Mesodermal cell (in vitro differentiated cells): ENCODE data around the gene BTBD3.

Experiments used
- H3K27ac ChIP-seq: 2 replicates; pipeline ENCODE4 v1.7.0; 2013; ENCODE audit warnings: mild to moderate bottlenecking, low read depth, low read length, moderate library complexity; ENCODE audit not compliant: severe bottlenecking
- H3K36me3 ChIP-seq: 2 replicates; pipeline ENCODE4 v1.7.1; 2013; ENCODE audit warnings: mild to moderate bottlenecking, low read length, moderate library complexity; ENCODE audit not compliant: control insufficient read depth, insufficient read depth
- H3K4me1 ChIP-seq: one replicate; pipeline ENCODE4 v1.7.1; 2013; ENCODE audit warnings: mild to moderate bottlenecking, low read length; ENCODE audit not compliant: insufficient read depth, control insufficient read depth, poor library complexity, severe bottlenecking
- H3K4me3 ChIP-seq: 2 replicates; pipeline ENCODE4 v1.7.0; 2013; ENCODE audit warnings: low read length, control low read depth, mild to moderate bottlenecking; ENCODE audit not compliant: insufficient read depth, poor library complexity, severe bottlenecking; ENCODE audit errors: extremely low read depth
- H3K9me3 ChIP-seq: 2 replicates; pipeline ENCODE4 v1.7.1; 2013; ENCODE audit warnings: mild to moderate bottlenecking, low read length, moderate library complexity; ENCODE audit not compliant: control insufficient read depth
- WGBS, 2 experiments: methylation state at CpG; one replicate each; pipeline ENCODE4 v1.1.5; 2013; ENCODE audit warnings: missing lambda C conversion rate in 2 of 2; ENCODE audit not compliant: insufficient coverage in 2 of 2; 5-methylcytosine and 5-hydroxymethylcytosine counted together

Gene BTBD3

GRCh38 chr20:11965602-11966001 is 47.9 kb downstream of the BTBD3 start:
- Histone ChIP-seq H3K4me1 (no peaks in the 10 kb centered on the region), H3K36me3 (no peaks in the 10 kb centered on the region), H3K9me3 (no peaks in the 10 kb centered on the region), H3K27ac (no peak overlapping the region), H3K4me3 (no peak overlapping the region)
- WGBS, 2 experiments = no CpG with 5 or more reads among the region's 1 CpG

DNA sequence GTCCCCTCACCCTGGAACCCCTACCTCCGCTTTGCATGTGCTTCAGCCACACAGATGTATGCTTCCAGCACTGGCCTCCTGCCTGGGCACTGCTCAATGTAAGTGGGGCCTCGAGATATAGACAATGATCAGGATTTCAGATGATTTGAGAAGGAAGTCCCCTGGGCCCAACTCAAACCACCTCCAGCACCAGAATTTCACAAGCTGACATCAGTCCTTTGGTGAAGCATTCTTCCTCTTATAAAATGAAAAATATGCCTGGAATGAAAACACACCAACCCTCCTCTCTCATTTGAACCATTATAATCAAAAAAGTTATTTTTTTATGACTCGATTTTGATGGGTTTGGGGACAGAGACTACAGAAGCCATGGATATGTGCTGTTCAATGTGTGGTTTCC is 48.5 kb downstream of the BTBD3 start:
- no peaks in the 10 kb centered on the region for H3K4me1 ChIP-seq
- 83% methylated on average over 1 of the region's 3 CpGs; no CpG with 5 or more reads in 1 of the 2 experiments for WGBS, 2 experiments
- no peak overlapping the region for H3K27ac ChIP-seq
- H3K9me3 ChIP-seq = no peaks in the 10 kb centered on the region
- no peak overlapping the region for H3K4me3 ChIP-seq
- no peaks in the 10 kb centered on the region for H3K36me3 ChIP-seq

DNA sequence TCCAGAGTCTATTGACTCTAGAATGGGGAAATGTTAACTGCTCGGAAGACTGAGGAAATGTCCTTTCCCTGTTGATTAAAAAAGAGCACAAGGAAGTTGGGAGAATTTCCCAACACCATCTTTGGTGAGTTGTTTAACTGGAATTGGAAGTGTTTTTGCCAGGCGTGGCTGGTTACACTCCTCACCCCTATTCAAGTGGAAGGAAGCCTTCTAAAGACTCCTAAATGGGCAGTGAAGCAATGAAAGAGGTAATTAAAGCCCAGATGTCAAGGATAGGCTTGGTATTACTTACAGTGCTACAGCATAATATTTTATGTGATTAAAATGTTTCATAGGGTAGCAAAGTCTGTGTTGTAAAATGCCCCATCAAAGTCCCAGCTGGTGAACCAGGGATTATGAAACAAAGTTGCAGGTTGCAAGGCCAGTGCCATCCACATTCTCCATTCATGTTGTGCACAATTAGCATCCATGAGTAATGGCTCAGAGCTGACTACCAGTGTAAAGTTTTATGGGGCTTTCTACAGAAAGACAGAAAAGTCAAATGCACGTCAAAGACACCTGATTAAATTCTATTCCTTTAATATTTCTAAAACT is 52.6 kb downstream of the BTBD3 start:
- no peaks in the 10 kb centered on the region for H3K9me3 ChIP-seq
- H3K4me3 ChIP-seq = no peak overlapping the region
- no peaks in the 10 kb centered on the region for H3K36me3 ChIP-seq
- H3K27ac ChIP-seq = no peak overlapping the region
- no peaks in the 10 kb centered on the region for H3K4me1 ChIP-seq
- 93 to 100% methylated on average over 1 to 2 of the region's 3 CpGs for WGBS, 2 experiments

DNA sequence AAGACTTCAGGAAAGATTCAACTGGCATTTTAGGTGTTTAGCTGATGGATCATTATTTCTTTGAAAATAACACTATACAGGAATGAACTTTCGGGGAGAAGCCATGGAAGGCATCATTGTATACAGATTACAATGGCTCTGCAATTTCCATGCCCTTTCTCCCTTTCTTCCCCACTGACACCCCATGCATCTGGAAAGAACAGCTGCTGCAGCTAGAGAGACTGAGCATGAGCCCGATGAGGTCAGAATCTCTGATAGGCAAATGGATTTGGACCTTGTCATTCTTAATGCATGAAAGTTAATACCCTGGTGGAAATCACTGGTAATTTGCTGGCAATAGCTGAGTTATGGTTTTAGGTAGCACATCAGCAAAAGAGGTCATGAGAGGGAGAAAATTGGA is 54.8 kb downstream of the BTBD3 start:
- 76 to 100% methylated on average over 1 to 2 of the region's 2 CpGs for WGBS, 2 experiments

More for the DNA sequence above, 54.8 kb downstream of the BTBD3 start:
- Histone ChIP-seq H3K9me3 (peaks cover 4% of the 10 kb centered on the region), H3K36me3 (no peaks in the 10 kb centered on the region), H3K27ac (no peak overlapping the region), H3K4me1 (no peaks in the 10 kb centered on the region), H3K4me3 (no peak overlapping the region)
